Lower leg skin (tissue), 4 donors: ENCODE measurements around the gene ACSF3. TPM values are rescaled to one million over a fixed set of nuclear protein-coding genes. Genes with fewer than 3 reads are reported as not detected.

ENCODE experiments used
- DNase-seq, 2 donors: peaks; one replicate each; pipeline ENCODE4 v3.0.0-alpha.2; 2019; ENCODE audit warnings: low spot score in 2 of 2
- H3K4me3 ChIP-seq: fragments of 200-600 bp; sonication (generic); 2 replicates; pipeline ENCODE4 v1.5.1; 2017; ENCODE audit warnings: mild to moderate bottlenecking, low read depth; ENCODE audit not compliant: poor library complexity, severe bottlenecking
- POLR2A ChIP-seq, 2 donors: fragments of 450-650 bp; IDR thresholded peaks; one replicate each; pipeline ENCODE4 v1.6.1; 2016 to 2017; ENCODE audit warnings: antibody characterized with exemption in 2 of 2, mild to moderate bottlenecking in 1 of 2, moderate library complexity in 1 of 2
- WGBS, 2 donors: methylation state at CpG; one replicate each; pipeline ENCODE4 v1.1.5; 2018; 5-methylcytosine and 5-hydroxymethylcytosine counted together
- intact Hi-C: fragments of 100-400 bp; cut with DNase I; formaldehyde crosslinking; loops from one replicate; pipeline ENCODE4 v1.15.0; 2023; ENCODE audit warnings: low total_unique reads
- total RNA-seq, 4 donors: library from RNA; depleted of rRNA; stranded (reverse); fragments of >200 nt; gene quantifications; one replicate each; pipeline ENCODE4 v1.1.0, GENCODE V29; 2016
- TF ChIP-seq, protein P1 (sequence below), 3 donors: fragments of 450-650 bp; IDR thresholded peaks; one replicate each; pipeline ENCODE4 v1.5.1; 2016; ENCODE audit warnings: antibody characterized with exemption in 3 of 3, mild to moderate bottlenecking in 3 of 3, moderate library complexity in 2 of 3

ACSF3 gene
- total RNA-seq, 4 donors from 2014 or later, result 22.7 to 42.3 (median 34.4) TPM

DNA sequence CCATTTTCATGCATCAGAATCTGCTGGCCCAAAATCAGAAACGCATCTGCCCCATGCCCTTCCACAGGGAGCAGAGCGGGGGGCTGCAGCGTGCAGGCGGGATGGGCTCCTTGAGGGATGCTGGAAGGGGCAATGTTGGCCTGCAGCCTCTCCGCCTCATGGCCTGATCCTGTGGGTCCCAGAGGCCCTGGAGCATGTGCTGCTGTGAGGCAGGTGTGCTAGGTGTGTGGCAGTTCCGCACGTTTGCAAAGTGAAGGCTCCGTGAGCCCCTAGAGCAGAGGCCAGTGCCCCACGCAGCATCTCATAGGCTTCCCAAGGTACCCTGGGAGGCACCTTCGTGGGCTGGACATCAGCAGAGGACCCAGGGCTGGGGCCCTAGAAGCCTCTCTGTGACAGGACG, 41.5 kb downstream of the ACSF3 start:
- TF ChIP-seq POLR2A (IDR thresholded peaks at IDR 0.05), result no peak
- TF ChIP-seq, protein P1, sequence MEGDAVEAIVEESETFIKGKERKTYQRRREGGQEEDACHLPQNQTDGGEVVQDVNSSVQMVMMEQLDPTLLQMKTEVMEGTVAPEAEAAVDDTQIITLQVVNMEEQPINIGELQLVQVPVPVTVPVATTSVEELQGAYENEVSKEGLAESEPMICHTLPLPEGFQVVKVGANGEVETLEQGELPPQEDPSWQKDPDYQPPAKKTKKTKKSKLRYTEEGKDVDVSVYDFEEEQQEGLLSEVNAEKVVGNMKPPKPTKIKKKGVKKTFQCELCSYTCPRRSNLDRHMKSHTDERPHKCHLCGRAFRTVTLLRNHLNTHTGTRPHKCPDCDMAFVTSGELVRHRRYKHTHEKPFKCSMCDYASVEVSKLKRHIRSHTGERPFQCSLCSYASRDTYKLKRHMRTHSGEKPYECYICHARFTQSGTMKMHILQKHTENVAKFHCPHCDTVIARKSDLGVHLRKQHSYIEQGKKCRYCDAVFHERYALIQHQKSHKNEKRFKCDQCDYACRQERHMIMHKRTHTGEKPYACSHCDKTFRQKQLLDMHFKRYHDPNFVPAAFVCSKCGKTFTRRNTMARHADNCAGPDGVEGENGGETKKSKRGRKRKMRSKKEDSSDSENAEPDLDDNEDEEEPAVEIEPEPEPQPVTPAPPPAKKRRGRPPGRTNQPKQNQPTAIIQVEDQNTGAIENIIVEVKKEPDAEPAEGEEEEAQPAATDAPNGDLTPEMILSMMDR (IDR thresholded peaks at IDR 0.05), result no peak
- H3K4me3 ChIP-seq, result no peak overlapping the region
- WGBS, 2 donors, result 92 to 98% methylated on average over 11 of the region's 11 CpGs
- DNase-seq, result no peak
- intact Hi-C loops, result no loop called here

DNA sequence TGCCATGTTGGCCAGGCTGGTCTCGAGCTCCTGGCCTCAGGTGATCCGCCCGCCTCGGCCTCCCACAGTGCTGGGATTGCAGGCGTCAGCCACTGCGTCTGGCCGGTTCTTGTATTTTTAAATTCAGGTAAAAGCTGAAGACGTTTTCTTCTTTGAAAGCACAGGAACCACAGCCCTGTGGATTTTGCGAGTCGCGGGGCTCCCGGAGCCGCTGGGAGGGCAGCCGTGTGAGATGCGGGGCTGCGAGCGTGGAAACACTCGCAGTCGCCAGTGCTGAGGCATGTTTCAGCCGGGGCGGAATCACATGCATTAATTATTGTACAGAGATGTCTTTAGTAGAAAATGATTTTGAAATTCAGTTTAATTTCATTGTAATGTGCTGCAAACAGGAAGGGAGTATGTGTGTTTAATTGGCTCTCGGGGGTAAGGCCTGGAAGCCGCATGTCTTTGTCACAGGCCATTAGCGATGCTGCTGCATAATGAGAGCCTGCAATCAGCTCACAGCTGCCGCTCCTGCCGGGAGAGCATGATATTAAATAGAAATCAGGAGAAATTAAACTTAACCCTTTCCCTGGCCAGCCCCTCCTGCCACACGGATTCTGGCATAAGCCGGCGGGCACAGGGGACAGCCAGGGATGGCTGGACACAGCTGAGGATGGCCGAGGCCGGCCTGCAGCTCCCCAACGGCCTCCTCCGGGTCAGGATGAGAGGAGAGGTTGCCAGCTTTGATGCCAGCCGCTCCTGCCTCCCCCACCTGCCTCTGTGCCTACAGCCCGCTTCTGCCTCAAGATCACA, 42.5 kb downstream of the ACSF3 start:
- H3K4me3 ChIP-seq, result no peak overlapping the region
- no peak for DNase-seq
- WGBS, 2 donors, result 91 to 92% methylated on average over 33 to 35 of the region's 35 CpGs
- intact Hi-C loops, result no loop called here
- TF ChIP-seq, protein P1 (IDR thresholded peaks at IDR 0.05), result no peak
- TF ChIP-seq POLR2A (IDR thresholded peaks at IDR 0.05), result no peak

DNA sequence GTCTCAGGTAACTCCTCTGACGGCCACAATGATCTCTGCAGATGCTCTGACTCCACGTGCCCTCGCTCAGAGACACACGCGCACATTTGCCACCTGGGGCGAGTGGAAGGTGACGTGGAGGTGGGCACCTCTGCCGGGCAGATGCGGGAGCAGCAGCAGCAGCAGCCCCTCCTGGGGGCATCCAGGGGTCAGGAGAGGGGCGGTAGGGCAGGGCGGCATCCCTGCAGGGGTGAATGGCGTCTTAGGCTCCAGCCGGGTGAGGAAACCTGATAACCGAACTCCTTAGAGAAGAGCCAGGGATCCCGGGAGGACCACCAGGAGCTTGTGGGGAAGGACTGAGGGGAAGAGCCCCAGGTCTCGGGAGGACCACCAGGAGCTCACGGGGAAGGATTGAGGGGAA, 43.3 kb downstream of the ACSF3 start:
- H3K4me3 ChIP-seq, result no peak overlapping the region
- 94 to 96% methylated on average over 17 of the region's 17 CpGs for WGBS, 2 donors
- intact Hi-C loops, result no loop called here
- TF ChIP-seq, protein P1 (IDR thresholded peaks at IDR 0.05), result no peak
- TF ChIP-seq POLR2A (IDR thresholded peaks at IDR 0.05), result no peak
- no peak for DNase-seq

DNA sequence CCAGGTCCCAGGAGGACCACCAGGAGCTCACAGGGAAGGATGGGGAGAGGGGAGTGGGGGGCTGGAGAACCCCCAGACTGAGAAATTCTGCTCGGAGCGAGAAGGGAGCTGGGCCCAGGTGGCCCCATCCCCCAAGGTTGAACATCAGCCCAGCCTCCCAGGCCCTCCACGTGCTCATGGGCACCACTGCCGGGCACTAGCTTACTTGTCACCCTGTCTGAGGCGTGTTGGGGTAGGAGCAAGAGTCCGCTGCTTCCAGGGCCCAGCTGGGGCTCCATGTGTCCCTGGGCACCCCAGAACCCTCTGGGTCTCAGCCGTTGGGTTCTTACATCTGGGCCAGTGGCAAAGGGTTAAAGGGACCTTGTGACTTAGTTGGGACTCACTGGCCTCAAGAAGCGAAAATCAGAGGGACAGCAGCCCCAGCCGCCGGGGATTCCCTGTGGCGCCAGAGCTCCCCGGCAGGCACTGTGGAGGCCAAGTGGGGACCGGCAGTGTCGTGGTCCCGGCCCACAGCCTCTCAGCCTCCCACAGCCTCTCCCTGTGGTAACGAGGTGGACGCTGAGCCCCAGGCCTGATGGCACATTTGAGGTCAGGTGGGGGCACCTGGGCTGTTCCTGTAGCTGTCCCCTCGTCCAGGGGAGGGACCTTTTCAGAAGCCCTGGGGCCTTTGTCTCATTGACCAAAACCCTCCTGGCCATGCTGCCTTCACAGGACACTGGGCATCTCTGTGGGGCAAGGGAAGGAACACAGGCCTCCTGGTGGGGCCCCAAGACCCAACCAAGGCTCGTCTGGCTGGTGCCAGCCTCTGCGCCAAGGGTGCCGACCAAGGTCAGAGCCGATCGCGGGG, 44.2 kb downstream of the ACSF3 start:
- DNase-seq, result no peak
- WGBS, 2 donors, result 89 to 96% methylated on average over 20 to 24 of the region's 24 CpGs

DNA sequence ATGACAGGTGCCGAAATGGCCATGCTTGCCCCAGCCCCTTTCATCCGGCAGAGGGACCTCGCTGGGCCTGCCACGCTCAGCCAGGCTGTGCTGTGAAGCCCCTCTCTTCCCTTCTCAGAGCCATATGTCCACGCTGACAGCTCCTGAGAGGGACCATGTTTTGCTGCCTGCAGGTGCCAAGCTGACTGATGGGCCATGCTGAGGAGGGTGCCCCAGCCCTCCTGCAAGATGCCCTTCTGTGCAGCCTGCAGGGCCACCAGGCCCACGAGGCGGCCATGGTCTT, 44.8 kb downstream of the ACSF3 start:
- H3K4me3 ChIP-seq, result no peak overlapping the region
- DNase-seq, result no peak
- 87 to 100% methylated on average over 5 to 7 of the region's 7 CpGs for WGBS, 2 donors
- TF ChIP-seq, protein P1 (IDR thresholded peaks at IDR 0.05), result no peak
- TF ChIP-seq POLR2A (IDR thresholded peaks at IDR 0.05), result no peak
- intact Hi-C loops, result no loop called here

More for the DNA sequence above, 44.2 kb downstream of the ACSF3 start:
- H3K4me3 ChIP-seq, result no peak overlapping the region
- TF ChIP-seq, protein P1 (IDR thresholded peaks at IDR 0.05), result no peak
- TF ChIP-seq POLR2A (IDR thresholded peaks at IDR 0.05), result no peak
- intact Hi-C loops, result no loop called here
